Measurements from ENCODE around the gene KCNN3.

The KCNN3 gene

DNA sequence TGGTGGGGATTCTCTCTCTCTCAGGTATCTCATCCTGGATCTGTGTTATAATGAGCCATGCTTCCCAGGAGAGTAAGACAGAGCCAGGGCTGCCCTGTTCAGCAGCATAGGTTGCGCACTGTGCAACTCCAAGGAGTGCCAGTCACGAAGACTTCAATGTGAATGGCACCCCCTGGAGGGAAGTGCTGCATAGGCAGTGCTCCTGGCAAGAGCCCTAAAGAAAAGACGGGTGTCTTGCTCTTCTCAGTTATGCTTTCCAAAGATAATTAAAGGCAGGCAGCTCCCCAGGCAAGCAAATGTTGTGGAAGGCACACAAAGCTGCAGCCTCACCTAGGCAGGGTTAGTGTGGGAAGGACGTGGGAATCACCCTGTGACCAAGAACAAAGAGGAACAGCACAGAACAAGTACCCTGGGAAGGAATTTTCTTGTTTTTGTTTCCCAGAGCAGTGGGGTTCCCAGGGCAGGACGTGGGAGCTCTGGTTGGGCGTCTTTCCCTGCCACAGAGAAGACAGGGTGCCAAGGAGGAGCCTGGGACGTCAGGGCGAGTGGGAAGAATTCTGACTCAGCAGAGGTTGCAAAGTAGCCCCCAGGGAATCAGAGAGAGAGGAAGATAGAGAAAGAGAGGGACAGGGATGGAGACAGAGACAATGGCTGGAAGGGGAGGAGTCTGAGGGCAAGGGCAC, 120.9 kb downstream of the KCNN3 start:
- DNase-seq (ENCODE audit: low spot score): no peak

DNA sequence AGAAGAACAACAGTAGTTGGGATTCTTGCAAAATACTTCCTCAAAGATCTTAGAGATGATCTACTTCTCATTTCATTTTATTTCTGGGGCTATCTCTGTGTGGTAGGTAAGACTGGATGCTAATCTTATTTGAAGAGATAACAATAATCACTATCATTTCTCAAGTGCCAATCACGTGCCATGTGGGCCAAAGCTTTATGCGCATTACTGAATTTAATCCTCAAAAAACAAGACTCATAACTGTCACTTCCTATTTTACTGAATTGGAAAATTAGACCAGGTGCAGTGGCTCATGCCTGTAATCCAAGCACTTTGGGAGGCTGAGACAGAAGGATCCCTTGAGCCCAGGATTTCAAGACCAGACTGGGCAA, 121.7 kb downstream of the KCNN3 start:
- DNase-seq (ENCODE audit: low spot score): no peak
- no peak for TF ChIP-seq CTCF (IDR thresholded peaks at IDR 0.05; ENCODE audit: extremely low read depth, missing control alignments)

More for the DNA sequence above, 120.9 kb downstream of the KCNN3 start:
- peak; percentile 23 for TF ChIP-seq CTCF (IDR thresholded peaks at IDR 0.05; ENCODE audit: extremely low read depth, missing control alignments)

GRCh38 chr1:154747740-154748404, 122.2 kb downstream of the KCNN3 start:
- TF ChIP-seq CTCF (IDR thresholded peaks at IDR 0.05; ENCODE audit: extremely low read depth, missing control alignments): no peak
- DNase-seq (ENCODE audit: low spot score): peak; percentile 82

GRCh38 chr1:154747380-154747739, 122.7 kb downstream of the KCNN3 start:
- no peak for DNase-seq (ENCODE audit: low spot score)
- no peak for TF ChIP-seq CTCF (IDR thresholded peaks at IDR 0.05; ENCODE audit: extremely low read depth, missing control alignments)

- TF ChIP-seq CTCF (IDR thresholded peaks at IDR 0.05; ENCODE audit: extremely low read depth, missing control alignments): no peak
- DNase-seq (ENCODE audit: low spot score): no peak
These were observed 123.3 kb downstream of the KCNN3 start for GRCh38 chr1:154746622-154747299.

GRCh38 chr1:154745750-154746425, 124.2 kb downstream of the KCNN3 start:
- DNase-seq (ENCODE audit: low spot score): no peak
- no peak for TF ChIP-seq CTCF (IDR thresholded peaks at IDR 0.05; ENCODE audit: extremely low read depth, missing control alignments)

DNA sequence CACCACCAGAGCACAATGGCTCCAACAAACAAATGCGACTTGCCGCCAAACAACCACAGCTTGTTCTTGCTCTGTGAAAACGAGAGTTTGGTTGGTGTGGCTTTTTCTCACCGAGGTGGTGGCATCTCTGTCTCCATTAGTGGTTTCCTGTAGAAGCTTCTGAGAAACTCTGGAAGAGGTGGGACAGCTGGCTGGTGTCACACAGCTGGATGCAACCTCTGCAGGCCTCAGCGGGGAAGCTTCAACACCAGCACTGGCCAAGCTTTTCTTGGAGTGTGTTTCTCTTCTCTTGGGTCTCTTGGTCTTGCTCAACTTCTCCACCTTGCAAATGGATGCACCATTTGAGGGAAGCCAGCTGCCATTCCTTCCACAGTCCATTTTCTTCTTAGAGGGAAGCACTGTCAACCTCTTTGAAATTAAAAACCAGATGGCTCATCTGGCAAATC, 124.8 kb downstream of the KCNN3 start:
- no peak for DNase-seq (ENCODE audit: low spot score)
- TF ChIP-seq CTCF (IDR thresholded peaks at IDR 0.05; ENCODE audit: extremely low read depth, missing control alignments): no peak
